Vagina (tissue), 2 donors: ENCODE results near the gene BAIAP2L1.

Experiments
- CTCF ChIP-seq, 3 experiments: fragments of 450-650 bp in 2 of 3; fragments of 200-600 bp in 1 of 3; sonication (generic) in 1 of 3; IDR thresholded peaks; one replicate each; pipeline ENCODE4 v1.5.1; 2017 to 2019; ENCODE audit warnings: antibody characterized with exemption in 3 of 3, mild to moderate bottlenecking in 2 of 3, moderate library complexity in 2 of 3
- POLR2A ChIP-seq, 2 donors: fragments of 450-650 bp; IDR thresholded peaks; one replicate each; pipeline ENCODE4 v1.6.1; 2017; ENCODE audit warnings: antibody characterized with exemption in 2 of 2, mild to moderate bottlenecking in 2 of 2, moderate library complexity in 2 of 2
- POLR2AphosphoS5 ChIP-seq, 2 donors: sonication (generic); formaldehyde crosslinking; IDR thresholded peaks; one replicate each; pipeline ENCODE4 v1.9.0; 2017; ENCODE audit warnings: antibody characterized with exemption in 2 of 2, mild to moderate bottlenecking in 2 of 2, low read depth in 1 of 2; ENCODE audit not compliant: insufficient read depth in 1 of 2

DNA sequence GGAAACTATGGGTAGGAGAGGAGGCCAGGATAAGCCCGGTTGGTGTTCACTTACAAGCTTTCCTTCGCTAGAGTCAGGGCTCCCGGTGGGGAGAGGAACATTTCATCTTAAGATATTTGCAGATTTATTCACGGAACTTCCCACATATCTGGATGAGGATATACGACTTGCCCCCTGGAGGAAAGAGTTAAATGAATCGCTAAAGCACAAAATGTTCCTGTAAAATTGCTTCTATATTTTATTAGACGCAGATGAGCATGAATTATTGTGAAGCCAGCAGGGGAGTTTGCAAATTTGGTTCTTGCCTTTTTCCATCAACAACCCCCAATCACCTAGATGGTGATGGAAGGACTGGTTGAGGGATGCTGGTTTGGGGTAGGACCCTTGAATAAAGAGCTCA is 47.9 kb upstream of the BAIAP2L1 start:
- no peak for TF ChIP-seq CTCF (IDR thresholded peaks at IDR 0.05)
- no peak for TF ChIP-seq POLR2A (IDR thresholded peaks at IDR 0.05)
- TF ChIP-seq POLR2AphosphoS5 (IDR thresholded peaks at IDR 0.05; ENCODE audit: insufficient read depth in 1 of 2, low read depth in 1 of 2), result no peak
